Measurements from ENCODE around the gene GALNT6.

The GALNT6 gene

GRCh38 chr12:51381226-51382079 is 9.8 kb downstream of the GALNT6 start:
- Histone ChIP-seq H3K36me3 (ENCODE audit: low read depth) (peaks cover 70% of the 10 kb centered on the region), H3K4me1 (ENCODE audit: insufficient read depth, poor library complexity, severe bottlenecking) (peaks cover 12% of the 10 kb centered on the region), H3K27ac (ENCODE audit: poor library complexity, severe bottlenecking) (no peak overlapping the region), H3K4me3 (ENCODE audit: severe bottlenecking) (no peak overlapping the region), H3K27me3 (ENCODE audit: insufficient read depth, poor library complexity, severe bottlenecking) (no peaks in the 10 kb centered on the region), H3K9me3 (ENCODE audit: severe bottlenecking) (no peaks in the 10 kb centered on the region)
- DNase-seq (ENCODE audit: low spot score) (no peak), ATAC-seq (ENCODE audit: low read depth) (no peak)
- TF ChIP-seq CTCF (IDR thresholded peaks at IDR 0.05; ENCODE audit: poor library complexity, severe bottlenecking): no peak

DNA sequence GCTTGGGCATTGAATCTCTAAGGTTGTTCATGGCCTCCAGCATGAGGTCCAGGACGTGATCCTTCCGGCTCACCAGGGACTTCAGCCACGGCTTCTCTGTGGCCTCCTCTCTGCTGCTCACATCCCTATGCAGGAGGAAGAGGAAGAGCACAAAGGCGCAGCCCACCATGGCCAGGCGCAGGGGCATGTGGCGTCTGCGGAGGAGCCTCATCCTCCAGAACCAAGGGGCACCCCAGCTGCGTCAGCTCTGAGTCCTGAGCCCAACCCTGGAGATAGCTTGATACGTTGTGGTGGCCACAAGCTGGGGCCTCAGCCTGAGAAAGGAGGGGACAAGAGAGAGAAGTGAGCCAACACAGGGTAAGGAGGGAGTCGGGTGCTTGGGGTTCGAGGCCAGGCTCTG is 11.6 kb downstream of the GALNT6 start:
- peaks cover 72% of the 10 kb centered on the region for H3K36me3 ChIP-seq (ENCODE audit: low read depth)
- peaks cover 12% of the 10 kb centered on the region for H3K4me1 ChIP-seq (ENCODE audit: insufficient read depth, poor library complexity, severe bottlenecking)
- no peak overlapping the region for H3K27ac ChIP-seq (ENCODE audit: poor library complexity, severe bottlenecking)
- no peaks in the 10 kb centered on the region for H3K9me3 ChIP-seq (ENCODE audit: severe bottlenecking)
- no peak overlapping the region for H3K4me3 ChIP-seq (ENCODE audit: severe bottlenecking)
- no peaks in the 10 kb centered on the region for H3K27me3 ChIP-seq (ENCODE audit: insufficient read depth, poor library complexity, severe bottlenecking)
- no peak for TF ChIP-seq CTCF (IDR thresholded peaks at IDR 0.05; ENCODE audit: poor library complexity, severe bottlenecking)
- ATAC-seq (ENCODE audit: low read depth) (no peak), DNase-seq (ENCODE audit: low spot score) (no peak)

- Histone ChIP-seq H3K27ac (ENCODE audit: poor library complexity, severe bottlenecking) (no peak overlapping the region), H3K36me3 (ENCODE audit: low read depth) (peaks cover 76% of the 10 kb centered on the region)
- DNase-seq (ENCODE audit: low spot score): no peak
Measured at GRCh38 chr12:51378749-51379148, 12.5 kb downstream of the GALNT6 start.

DNA sequence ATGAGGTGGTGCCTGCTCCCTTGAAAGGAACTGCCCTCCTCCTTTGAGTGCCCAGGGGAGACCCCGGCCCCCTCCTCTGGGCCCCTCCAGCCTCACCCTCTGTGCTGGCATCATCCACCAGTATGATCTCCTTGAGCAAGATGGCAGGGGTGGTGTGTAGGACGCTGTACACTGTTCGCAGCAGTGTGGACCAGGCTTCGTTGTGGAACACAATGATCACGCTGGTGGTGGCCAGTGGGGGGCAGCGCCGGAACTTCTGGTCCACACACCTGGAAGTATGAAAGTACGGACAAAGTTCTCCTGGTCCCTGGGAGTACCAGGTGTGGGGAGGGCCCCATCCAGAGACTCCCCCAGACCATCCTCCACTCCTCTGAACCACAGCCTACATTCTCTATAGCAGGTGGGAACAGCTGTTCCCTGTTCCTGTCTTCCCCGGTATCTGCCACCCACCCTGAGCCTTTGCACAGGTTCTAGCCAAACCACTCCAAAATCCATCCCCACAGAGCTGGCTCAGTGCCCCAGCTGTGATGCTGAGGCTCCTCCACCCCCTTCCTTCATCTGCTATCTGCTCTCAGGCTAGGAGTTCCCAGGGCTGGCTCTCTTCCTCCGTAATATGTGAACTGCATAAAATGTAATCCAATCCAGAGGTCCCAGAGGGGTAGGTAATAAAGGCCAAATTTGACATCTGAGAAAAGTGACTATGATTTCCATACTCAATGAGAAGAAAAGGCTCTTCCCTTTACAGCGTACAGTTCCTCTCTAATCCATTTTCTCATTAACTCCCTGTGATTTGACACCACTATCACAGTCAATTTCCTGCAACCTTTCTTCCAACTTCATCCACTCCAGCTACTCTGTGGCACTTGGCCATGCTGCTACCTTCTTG is 13.9 kb downstream of the GALNT6 start:
- Histone ChIP-seq H3K9me3 (ENCODE audit: severe bottlenecking) (no peaks in the 10 kb centered on the region), H3K36me3 (ENCODE audit: low read depth) (peaks cover 65% of the 10 kb centered on the region), H3K4me3 (ENCODE audit: severe bottlenecking) (no peak overlapping the region), H3K27ac (ENCODE audit: poor library complexity, severe bottlenecking) (no peak overlapping the region), H3K27me3 (ENCODE audit: insufficient read depth, poor library complexity, severe bottlenecking) (no peaks in the 10 kb centered on the region), H3K4me1 (ENCODE audit: insufficient read depth, poor library complexity, severe bottlenecking) (no peaks in the 10 kb centered on the region)
- ATAC-seq (ENCODE audit: low read depth): no peak
- TF ChIP-seq CTCF (IDR thresholded peaks at IDR 0.05; ENCODE audit: poor library complexity, severe bottlenecking): no peak
- no peak for DNase-seq (ENCODE audit: low spot score)

More at GRCh38 chr12:51378749-51379148, 12.5 kb downstream of the GALNT6 start:
- ATAC-seq (ENCODE audit: low read depth): no peak
- TF ChIP-seq CTCF (IDR thresholded peaks at IDR 0.05; ENCODE audit: poor library complexity, severe bottlenecking): no peak
- H3K4me3 ChIP-seq (ENCODE audit: severe bottlenecking): no peak overlapping the region
- H3K9me3 ChIP-seq (ENCODE audit: severe bottlenecking): no peaks in the 10 kb centered on the region
- peaks cover 6% of the 10 kb centered on the region for H3K4me1 ChIP-seq (ENCODE audit: insufficient read depth, poor library complexity, severe bottlenecking)
- H3K27me3 ChIP-seq (ENCODE audit: insufficient read depth, poor library complexity, severe bottlenecking): no peaks in the 10 kb centered on the region
